ENCODE results near the gene CHKB. TPM values are rescaled to one million over a fixed set of nuclear protein-coding genes. Genes with fewer than 3 reads are reported as not detected.
A peak's percentile ranks its signal among the peaks of the same experiment; 100 is the strongest.

Gene CHKB
- total RNA-seq, 1 donor from 2014 or later = 147 TPM

- H3K27ac Mint-ChIP-seq (ENCODE audit: unreplicated experiment) = no peak overlapping the region
- H3K27me3 Mint-ChIP-seq (ENCODE audit: unreplicated experiment) = peaks cover 13% of the 10 kb centered on the region
- H3K4me3 Mint-ChIP-seq (ENCODE audit: unreplicated experiment) = peak overlapping the region; percentile 89
- no peak for TF ChIP-seq CTCF (IDR thresholded peaks at IDR 0.05; ENCODE audit: partially characterized antibody, unreplicated experiment)
- no peaks in the 10 kb centered on the region for H3K36me3 Mint-ChIP-seq (ENCODE audit: unreplicated experiment)
- no peak for DNase-seq
- H3K9me3 Mint-ChIP-seq (ENCODE audit: unreplicated experiment) = peaks cover 4% of the 10 kb centered on the region
- H3K4me1 Mint-ChIP-seq (ENCODE audit: low read depth, unreplicated experiment) = peaks cover 4% of the 10 kb centered on the region
Observed at GRCh38 chr22:50563413-50564160, 19.1 kb downstream of the CHKB start.

- Mint-ChIP-seq H3K27me3 (ENCODE audit: unreplicated experiment) (peaks cover 13% of the 10 kb centered on the region), H3K4me1 (ENCODE audit: low read depth, unreplicated experiment) (peaks cover 4% of the 10 kb centered on the region), H3K4me3 (ENCODE audit: unreplicated experiment) (peak within 1 kb of the TSS; percentile 89), H3K36me3 (ENCODE audit: unreplicated experiment) (no peaks in the 10 kb centered on the region), H3K9me3 (ENCODE audit: unreplicated experiment) (peaks cover 6% of the 10 kb centered on the region), H3K27ac (ENCODE audit: unreplicated experiment) (no peak within 1 kb of the TSS)
- TF ChIP-seq CTCF (IDR thresholded peaks at IDR 0.05; ENCODE audit: partially characterized antibody, unreplicated experiment) = peak; percentile 93
- peak; percentile 98 for DNase-seq
Observed at GRCh38 chr22:50562523-50563412, 19.9 kb downstream of the CHKB start, which contains the start of gene SYCE3. Gene SYCE3 (minus strand): TSS chr22:50562919. CDS start chr22:50556405, 6,514 bp downstream.

- Mint-ChIP-seq H3K36me3 (ENCODE audit: unreplicated experiment) (no peaks in the 10 kb centered on the region), H3K4me3 (ENCODE audit: unreplicated experiment) (peak overlapping the region; percentile 50), H3K4me1 (ENCODE audit: low read depth, unreplicated experiment) (peaks cover 4% of the 10 kb centered on the region), H3K27me3 (ENCODE audit: unreplicated experiment) (peaks cover 13% of the 10 kb centered on the region), H3K9me3 (ENCODE audit: unreplicated experiment) (peaks cover 4% of the 10 kb centered on the region), H3K27ac (ENCODE audit: unreplicated experiment) (no peak overlapping the region)
- no peak for TF ChIP-seq CTCF (IDR thresholded peaks at IDR 0.05; ENCODE audit: partially characterized antibody, unreplicated experiment)
- peak; percentile 46 for DNase-seq
Observed at GRCh38 chr22:50561401-50562358, 21.0 kb downstream of the CHKB start.

GRCh38 chr22:50560034-50560433 is 22.6 kb downstream of the CHKB start:
- Mint-ChIP-seq H3K4me3 (ENCODE audit: unreplicated experiment) (no peak overlapping the region), H3K27me3 (ENCODE audit: unreplicated experiment) (peaks cover 14% of the 10 kb centered on the region), H3K4me1 (ENCODE audit: low read depth, unreplicated experiment) (peaks cover 6% of the 10 kb centered on the region), H3K9me3 (ENCODE audit: unreplicated experiment) (peaks cover 2% of the 10 kb centered on the region), H3K27ac (ENCODE audit: unreplicated experiment) (no peak overlapping the region), H3K36me3 (ENCODE audit: unreplicated experiment) (no peaks in the 10 kb centered on the region)
- TF ChIP-seq CTCF (IDR thresholded peaks at IDR 0.05; ENCODE audit: partially characterized antibody, unreplicated experiment) = no peak
- DNase-seq = no peak

Measured in glutamatergic neuron (in vitro differentiated cells).